GM18909 (cell line): ENCODE data around the gene SLC66A1.

Source experiments
- ATAC-seq: cut with Tn5 transposase; IDR thresholded peaks from one replicate; pipeline ENCODE4 v1.9.1; 2021; ENCODE audit warnings: mild to moderate bottlenecking; ENCODE audit not compliant: unreplicated experiment, poor library complexity

Gene SLC66A1

GRCh38 chr1:19373211-19374082 is 61.3 kb downstream of the SLC66A1 start:
- no peak for ATAC-seq

GRCh38 chr1:19374083-19374801 is 62.1 kb downstream of the SLC66A1 start:
- no peak for ATAC-seq

- no peak for ATAC-seq
Observed at GRCh38 chr1:19374926-19375325, 62.8 kb downstream of the SLC66A1 start.

GRCh38 chr1:19375631-19376400 is 63.7 kb downstream of the SLC66A1 start:
- no peak for ATAC-seq

- ATAC-seq, result no peak
Observed at GRCh38 chr1:19376428-19377372, 64.6 kb downstream of the SLC66A1 start.

- no peak for ATAC-seq
Observed at GRCh38 chr1:19377812-19378718, 65.9 kb downstream of the SLC66A1 start.
